ENCODE results near the gene GPR132. TPM values are rescaled to one million over a fixed set of nuclear protein-coding genes. Genes with fewer than 3 reads are reported as not detected.

Gene GPR132
- polyA plus RNA-seq, 1 donor: 1.1 TPM

DNA sequence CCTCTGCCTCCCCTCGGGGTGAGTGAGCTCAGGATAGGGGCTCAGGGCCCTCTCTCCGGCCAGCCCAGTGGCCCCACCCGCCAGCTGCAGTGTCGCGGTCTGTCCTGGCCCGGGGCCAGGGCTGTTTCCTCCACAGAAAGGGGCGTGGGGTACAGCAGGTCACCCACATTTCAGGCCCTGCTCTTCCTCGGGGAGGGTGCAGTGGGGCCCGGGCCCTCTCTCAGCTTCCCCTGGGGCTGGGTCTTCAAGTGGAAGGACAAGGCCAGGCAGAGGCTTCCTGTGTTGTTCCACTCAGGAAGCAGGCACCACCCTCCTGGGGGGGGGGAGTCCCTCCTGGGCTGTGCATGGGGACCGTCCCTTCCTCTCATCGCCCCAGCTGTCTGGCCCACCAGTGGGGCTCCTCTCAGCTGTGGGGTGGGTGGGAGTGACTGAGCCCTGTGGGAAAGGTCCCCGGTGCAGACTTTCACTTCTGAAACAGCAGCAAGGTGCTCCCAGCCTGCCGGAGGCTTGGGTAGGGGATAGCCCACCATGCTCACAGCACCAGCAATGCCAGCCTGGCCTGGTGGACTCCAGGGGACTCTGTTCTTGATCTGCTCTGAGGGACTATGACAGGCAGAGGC, 3.7 kb downstream of the GPR132 start:
- DNase-seq (ENCODE audit: low read depth): no peak

GRCh38 chr14:105060751-105061427, 4.3 kb downstream of the GPR132 start:
- DNase-seq (ENCODE audit: low read depth): no peak

GRCh38 chr14:105059925-105060565, 5.2 kb downstream of the GPR132 start:
- DNase-seq (ENCODE audit: low read depth): no peak

DNA sequence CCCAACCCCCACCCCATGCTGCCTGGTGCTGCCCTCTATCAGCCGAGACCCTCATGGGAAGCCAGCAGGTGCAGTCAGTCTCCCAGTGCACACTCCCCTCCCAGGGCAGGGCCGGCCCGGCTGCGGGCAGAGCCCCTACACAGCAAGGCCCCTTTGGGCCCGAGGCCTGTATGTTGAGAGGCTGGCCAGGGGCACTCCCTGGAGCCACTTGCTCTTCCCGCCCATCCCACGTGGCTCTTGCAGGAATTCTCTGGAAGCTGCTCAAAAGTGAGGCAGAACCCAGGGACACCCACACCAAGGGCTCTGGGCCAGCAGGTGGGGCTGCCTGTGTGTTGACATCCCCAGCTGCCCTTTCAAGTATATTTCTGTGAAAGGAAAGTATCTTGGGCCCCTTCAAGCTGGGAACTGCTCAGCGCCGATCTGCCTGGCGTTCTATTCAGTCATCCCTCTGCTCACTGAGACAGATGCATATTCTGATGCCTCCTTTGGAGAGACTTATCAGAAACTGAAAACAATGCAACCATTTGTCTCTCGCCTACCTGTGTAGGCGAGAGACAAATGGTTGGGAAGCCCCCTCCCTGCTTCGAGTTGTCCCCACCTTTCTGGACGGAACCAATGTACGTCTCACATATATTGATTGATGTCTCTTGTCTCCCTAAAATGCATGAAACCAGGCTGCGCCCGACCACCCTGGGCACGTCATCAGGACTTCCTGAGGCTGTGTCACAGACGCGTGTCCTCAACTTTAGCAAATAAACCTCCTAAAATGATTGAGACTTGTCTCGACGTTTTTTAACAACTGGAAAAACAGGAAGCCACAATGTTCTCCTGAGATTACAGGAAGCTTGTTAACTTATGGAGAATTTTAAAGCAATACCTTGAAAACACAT, 6.0 kb downstream of the GPR132 start:
- DNase-seq (ENCODE audit: low read depth): no peak

DNA sequence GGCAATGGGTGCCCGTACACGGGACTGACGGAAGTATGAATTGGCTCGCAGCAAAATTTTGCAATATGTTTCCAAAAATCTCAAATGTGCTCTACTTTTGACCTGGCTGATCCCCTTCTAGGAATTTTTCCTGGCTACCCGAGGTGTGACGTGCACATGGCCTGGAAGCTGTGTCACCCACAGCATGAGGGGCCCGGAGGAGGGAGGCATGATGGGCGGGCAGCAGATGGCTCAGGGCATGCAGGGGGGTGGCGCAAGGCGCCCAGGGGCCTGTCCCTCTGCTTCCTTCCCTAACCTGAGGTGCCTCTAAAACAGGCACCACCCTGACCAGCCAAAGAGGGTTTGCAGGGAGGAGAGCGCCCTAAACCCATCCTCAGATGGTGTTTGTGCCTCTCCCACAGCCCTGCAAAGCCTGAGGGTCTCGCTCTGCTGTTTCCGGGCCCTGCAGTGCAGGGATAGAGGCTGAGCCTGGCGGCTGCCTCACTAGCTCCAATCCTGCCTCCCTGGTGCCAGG, 6.7 kb downstream of the GPR132 start:
- DNase-seq (ENCODE audit: low read depth): no peak

DNA sequence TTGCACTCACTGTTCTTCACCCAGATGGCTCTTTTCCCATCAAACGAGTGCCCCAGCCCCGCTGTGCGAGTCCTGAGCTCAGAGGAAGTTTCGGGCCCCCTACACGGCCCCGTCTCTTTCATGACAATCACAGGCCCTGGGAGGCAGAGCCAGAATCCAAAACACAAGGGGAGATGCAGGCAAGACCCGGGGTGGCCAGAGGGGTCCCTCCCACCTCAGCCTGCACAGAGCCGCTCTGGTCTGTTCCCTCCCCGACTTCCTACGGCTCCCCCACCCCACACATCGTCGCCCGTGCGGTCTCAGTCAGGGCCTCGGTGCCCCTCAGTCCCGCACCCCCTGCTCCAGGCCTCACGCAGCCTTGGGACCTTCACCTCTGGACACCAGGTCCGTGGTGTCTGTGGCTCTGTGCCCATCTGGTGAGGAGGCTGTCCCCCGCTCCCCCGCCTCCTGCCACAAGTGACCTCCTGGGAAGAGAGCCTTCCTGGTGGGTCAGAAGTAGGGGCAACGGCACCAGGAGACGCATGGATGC, 8.9 kb downstream of the GPR132 start:
- no peak for DNase-seq (ENCODE audit: low read depth)

DNA sequence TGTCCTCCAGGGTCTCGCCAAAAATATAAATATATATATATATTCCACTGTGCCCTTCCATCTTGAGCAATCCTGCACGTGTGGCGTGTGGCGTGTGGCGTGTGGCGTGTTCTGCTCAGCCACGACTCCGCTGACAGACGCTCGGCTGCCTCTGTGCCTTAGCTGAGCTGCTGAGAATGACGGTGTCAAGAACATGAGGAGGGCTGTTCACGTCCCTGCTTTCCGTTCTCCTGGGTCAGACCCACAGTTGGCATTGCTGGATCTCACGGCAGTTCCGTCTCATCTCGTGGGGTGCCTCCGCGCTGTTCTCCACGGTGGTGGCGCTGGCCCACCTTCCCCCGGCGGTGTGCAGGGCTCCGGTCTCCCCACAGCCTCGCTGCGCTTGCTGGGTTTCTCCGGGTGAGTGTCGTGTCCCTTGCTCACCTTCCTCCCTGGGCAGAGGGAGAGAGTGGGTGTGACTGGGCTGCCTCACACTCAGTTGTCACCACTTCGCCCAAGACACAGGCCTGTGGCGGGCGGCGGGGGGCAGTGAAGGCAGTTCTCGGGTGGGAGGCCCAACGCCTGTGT, 9.4 kb downstream of the GPR132 start:
- DNase-seq (ENCODE audit: low read depth): no peak

DNA sequence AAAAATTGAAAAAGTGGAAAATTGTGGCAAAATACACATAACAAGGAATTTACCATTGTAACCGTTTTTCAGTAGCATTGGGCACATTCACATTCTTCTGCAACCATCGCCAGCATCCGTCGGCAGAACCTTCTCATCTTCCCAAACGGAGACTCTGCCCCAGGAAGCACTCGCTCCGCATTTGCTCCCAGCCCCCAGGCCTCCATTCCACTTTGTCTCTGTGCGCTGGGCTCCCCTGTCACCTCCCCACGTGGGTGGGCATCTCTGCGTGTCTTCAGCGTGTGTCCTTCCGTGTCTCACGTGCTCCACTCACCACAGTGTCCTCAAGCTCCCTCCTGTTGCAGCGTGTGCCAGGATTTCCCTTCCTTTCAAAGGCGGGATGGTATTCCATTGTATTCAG, 9.9 kb downstream of the GPR132 start:
- no peak for DNase-seq (ENCODE audit: low read depth)

GRCh38 chr14:105053996-105054395, 11.2 kb downstream of the GPR132 start:
- DNase-seq (ENCODE audit: low read depth): no peak

DNA sequence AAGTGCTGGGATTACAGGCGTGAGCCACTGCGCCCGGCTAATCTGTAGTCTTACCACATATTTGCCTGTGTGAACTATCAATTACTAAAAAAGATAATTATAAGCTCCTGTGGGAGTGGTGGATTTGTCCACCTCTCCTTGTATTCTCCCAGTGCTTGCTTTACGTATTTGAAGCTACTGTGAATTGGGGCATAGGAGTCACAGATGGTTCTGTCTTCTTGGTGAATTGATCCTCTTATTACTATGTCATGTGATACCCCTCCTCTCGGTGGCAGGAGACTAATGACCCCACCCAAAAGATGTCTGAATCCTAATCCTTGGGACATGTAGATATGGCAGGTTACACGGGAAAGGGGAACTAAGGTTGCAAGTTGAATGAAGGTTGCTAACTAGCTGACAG, 11.8 kb downstream of the GPR132 start:
- no peak for DNase-seq (ENCODE audit: low read depth)

DNA sequence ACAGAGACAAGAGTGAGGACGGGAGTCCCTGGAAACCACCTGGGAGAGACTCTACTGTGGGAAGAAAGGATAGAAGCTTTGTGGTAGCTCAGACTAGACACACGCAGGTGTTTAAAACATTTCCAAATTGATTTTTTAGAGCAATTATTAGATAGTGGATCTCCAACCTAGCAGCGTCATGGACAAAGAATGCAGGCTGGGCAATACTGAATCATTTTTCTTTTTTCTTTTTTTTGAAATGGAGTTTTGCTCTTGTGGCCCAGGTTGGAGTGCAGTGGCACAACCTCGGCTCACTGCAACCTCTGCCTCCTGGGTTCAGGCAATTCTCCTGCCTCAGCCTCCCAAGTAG, 13.1 kb downstream of the GPR132 start:
- no peak for DNase-seq (ENCODE audit: low read depth)

DNA sequence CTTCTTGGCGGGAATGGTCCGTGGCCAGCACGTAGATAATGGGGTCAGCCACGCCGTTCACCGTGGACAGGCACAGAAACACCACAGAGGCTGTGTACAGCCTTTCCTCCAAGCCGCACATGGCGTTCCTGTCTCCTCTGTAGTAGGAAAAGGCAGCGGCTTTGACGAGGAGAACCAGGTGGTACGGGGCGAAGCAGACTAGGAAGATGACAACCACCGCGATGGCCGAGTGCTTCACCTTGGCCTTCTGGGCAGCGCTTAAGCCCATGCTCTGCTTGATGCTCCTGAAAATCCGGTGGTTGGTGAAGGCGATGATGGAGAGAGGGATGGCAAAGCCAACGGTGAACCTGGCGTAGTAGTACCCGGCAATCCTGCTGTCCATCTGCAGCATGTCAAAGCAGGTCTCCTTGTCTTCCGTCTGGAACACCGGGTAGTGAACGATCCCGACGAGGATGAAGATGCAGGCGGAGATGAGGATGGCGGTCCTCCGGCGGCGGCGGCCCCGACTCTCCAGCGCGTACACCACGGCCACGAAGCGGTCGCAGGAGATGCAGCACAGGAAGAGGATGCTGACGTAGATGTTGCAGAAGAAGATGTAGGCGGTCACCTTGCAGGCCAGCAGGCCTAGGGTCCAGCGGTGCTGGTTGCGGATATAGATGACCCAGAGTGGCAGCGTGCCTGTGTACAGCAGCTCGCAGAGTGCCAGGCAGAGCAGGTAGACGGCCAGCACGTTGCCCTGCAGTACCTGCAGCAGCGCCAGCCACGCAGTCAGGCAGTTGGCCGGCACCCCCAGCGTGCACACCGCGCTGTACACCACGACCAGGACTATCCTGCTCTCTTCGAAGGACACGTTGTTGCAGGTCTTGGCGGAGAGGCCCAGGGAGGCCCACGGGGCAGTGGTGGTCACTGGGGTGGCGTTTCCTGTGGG, 13.8 kb downstream of the GPR132 start:
- DNase-seq (ENCODE audit: low read depth): no peak

DNA sequence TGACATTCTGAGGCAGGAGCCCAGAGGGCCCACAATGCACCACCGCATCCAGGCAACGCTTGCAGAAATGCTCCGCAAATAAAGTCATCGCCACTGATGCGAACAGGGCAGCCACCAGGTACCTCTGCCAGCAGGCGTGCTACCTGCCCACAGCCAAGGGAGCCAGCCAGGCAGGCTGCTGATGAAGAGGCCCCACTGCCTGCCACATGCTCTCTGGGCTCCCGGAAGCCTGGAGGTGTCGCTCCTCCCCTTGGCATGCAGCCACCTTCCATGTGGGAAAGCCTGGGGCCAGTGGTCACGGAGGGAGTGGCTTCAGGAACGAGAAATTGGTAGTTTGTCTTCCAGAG, 14.7 kb downstream of the GPR132 start:
- no peak for DNase-seq (ENCODE audit: low read depth)

- DNase-seq (ENCODE audit: low read depth): no peak
Observed at GRCh38 chr14:105049753-105050550, 15.3 kb downstream of the GPR132 start.

- no peak for DNase-seq (ENCODE audit: low read depth)
Observed at GRCh38 chr14:105047283-105048016, 17.8 kb downstream of the GPR132 start.

DNA sequence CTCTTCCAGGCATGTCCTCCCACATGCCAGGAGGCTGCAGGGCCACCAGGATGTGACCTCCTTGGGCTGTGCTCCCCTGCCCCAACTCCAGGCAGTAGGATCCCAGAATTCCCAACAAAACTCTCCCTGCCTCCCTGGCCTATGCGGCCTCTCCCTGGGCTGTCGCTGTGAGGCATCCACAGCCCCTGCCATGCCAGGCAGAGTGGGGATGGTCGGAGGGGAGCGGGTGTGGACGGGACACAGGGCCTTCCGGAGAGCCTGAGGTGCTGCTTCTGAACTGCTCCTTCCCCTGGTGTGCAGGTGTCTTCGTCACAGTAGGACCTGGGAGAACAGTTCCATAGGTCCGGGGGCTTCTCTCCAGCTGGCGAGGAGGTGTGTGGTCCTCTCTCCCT, 18.3 kb downstream of the GPR132 start:
- no peak for DNase-seq (ENCODE audit: low read depth)

- no peak for DNase-seq (ENCODE audit: low read depth)
Observed at GRCh38 chr14:105045710-105046326, 19.4 kb downstream of the GPR132 start.

DNA sequence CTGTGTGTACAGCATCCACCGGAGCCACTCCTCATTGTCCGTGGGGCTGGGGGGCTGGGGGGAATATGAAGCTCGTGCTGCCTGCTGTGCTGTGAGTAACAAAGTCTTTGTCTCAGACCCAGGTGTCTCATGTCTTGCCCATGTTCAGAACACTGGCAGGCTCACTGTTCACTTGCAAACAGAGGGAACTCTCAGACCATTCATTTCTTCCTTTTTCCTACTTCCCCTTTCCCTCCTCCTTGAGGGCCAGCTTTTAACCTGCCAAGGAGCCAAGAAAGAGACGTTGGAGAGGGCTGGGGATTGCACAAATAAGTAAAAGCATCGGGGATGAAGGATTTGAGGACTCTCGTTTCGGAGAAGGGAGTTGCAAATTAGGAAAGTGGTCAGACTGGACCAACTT, 21.6 kb downstream of the GPR132 start:
- no peak for DNase-seq (ENCODE audit: low read depth)

DNA sequence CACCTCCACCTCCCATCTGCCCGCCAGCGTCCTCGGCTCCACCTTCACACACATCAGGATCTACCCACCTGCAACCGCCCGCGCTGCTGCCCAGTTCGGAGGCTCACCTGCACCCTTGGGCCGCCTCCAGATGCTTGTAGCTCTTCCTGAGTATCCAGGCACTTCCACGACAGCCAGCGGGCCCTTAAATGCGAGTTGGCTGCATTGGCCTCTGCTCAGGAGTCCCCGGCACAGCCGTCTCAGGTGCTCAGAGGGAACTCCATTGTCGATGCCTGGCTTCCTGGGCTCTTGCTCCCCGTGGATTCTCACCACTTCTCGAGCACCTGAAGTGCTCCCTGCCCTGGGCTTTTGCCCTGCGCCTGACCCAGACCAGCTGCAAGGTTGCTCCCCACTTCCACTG, 22.4 kb downstream of the GPR132 start:
- no peak for DNase-seq (ENCODE audit: low read depth)

All from forelimb muscle (tissue), 1 donor.